T1000 (cell line): ENCODE measurements around the gene GDF9.

Source experiments
- DNase-seq: peaks from one replicate; lab custom pipeline; 2025; ENCODE audit warnings: mixed read lengths; lab: John Stamatoyannopoulos, UW

Gene GDF9

GRCh38 chr5:132817011-132817410 lies 49.3 kb downstream of the GDF9 start:
- DNase-seq: no peak

DNA sequence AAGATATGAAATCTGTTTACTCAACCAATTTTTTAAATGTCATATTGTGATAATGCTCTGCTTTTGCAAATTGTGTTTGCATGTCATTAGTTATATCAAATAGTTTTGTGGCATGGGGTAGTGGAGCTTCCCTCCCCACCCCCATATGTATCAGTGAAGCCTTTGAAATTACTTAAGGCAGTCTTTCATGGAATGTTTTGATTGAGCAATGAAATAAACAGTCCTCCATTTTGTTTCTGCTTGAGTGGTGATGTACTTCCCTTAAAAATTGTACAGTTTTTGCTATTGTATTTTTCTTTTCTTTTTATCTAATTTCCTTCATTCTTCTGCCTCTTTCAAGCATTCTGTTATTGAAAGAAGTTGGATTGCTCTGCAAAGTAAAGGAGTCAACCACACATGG lies 49.7 kb downstream of the GDF9 start:
- no peak for DNase-seq

DNA sequence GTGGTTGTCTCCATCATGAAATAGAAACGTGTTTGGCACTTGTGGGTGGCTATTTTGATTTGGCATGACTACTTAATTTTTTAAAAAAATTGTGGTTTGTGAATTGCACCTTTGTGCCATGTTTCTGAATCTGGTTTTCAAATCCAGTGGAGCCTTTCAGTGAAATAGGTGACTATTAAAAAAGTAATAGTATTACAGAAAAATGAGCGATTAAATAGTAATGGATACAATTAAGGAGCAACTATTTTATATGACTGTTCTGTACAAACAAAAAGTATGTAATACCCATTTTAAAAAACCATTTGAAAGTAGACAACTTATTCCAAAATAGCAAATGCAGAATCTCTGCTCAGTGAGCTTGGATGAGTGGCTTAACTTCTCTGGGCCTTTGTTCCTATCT lies 50.2 kb downstream of the GDF9 start:
- DNase-seq: no peak

- DNase-seq: no peak
Measured at GRCh38 chr5:132815454-132815853, 50.8 kb downstream of the GDF9 start.

- DNase-seq: no peak
Measured at GRCh38 chr5:132814503-132815294, 51.6 kb downstream of the GDF9 start.

- no peak for DNase-seq
Measured at GRCh38 chr5:132813599-132814502, 52.4 kb downstream of the GDF9 start.

DNA sequence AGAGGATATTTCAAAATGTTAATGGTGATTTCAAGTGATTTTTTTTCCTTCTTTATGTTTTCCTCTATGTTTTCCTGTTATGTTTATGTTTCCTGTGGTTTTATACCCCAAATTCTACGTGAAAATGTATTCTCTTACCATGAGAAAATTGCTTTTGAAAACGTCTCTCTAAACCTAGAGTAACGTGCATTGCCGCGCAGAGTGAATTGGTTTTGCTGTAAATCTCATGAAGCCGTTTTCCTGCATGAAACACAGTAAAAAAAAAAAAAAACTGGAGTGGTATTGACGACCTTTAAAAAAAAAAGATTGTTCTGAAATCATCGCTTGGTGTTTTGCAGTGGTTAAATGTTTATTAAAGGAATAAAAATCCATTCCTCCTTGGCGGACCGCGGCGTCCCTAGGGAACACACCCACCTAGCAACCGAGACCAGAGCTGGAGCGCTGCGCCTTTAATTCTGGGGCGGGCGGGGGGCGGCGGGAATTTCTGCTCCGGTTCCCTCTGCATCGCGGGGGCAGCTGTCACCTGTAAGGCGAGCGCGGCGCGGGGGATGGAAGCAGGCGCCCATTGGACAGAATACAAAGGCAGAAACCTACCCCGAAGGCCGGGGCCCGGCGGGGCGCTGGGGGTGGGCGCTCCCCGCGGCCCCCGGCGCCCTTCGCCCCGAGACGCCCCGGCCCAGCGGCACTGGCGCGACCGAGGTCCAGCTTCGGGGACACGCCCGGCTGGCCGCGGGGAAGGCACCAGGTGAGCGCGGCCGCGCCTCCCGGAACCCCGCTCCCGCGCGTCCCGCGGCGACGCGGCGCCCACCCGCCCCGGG lies 53.3 kb downstream of the GDF9 start, which contains the start of gene SOWAHA:
Gene SOWAHA (plus strand): TSS at position 522 of the 818 bp plus-strand sequence. CDS start 320 bp downstream, outside the sequence.
- DNase-seq: no peak

DNA sequence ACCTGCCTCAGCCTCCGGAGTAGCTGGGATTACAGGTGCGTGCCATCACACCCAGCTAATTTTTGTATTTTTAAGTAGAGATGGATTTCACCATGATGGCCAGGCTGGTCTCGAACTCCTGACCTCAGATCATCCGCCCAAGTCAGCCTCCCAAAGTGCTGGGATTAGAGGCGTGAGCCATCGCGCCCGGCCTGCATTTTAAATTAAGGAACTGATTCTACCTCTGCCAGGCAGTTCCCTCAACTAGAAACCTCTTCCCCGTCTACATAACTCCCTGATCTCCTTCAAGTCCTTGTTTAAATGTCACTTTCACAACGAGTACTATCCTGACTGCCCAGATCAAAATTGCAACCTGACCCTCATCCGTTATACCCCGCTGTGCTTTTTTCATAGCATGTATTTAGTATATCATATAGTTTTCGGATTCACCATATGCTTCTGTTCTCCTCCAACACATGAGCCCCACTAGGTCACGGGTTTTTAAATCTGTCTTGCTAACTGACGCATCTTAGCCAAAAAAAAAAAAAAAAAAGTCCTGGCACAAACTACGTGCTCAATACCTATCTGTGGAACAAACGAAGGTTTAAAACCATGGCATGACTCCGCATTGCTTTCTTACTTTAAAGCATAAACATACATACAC lies 54.0 kb downstream of the GDF9 start:
- DNase-seq: no peak
